Bronchial epithelial cell (primary cell): ENCODE results near the gene CPNE5. TPM values are rescaled to one million over a fixed set of nuclear protein-coding genes. Genes with fewer than 3 reads are reported as not detected.

Experiments
- DNase-seq: peaks from one replicate; pipeline ENCODE4 v3.0.0-alpha.2; 2010; ENCODE audit warnings: low read depth
- FAIRE-seq: peaks from 2 replicates; lab custom pipeline; 2011; peaks lifted over from hg19 to GRCh38; lab: Jason Lieb, UNC
- H3K27me3 ChIP-seq: 2 replicates; pipeline ENCODE4 v1.5.1; 2011; ENCODE audit warnings: low read length; ENCODE audit not compliant: control insufficient read depth, insufficient read depth
- H3K36me3 ChIP-seq: 2 replicates; pipeline ENCODE4 v1.5.1; 2011; ENCODE audit warnings: low read length; ENCODE audit not compliant: control insufficient read depth, insufficient read depth
- H3K4me3 ChIP-seq: 2 replicates; pipeline ENCODE4 v1.5.1; 2011; ENCODE audit warnings: mild to moderate bottlenecking, low read depth, low read length, control low read depth
- CTCF ChIP-seq: IDR thresholded peaks from 2 replicates; pipeline ENCODE4 v1.5.1; 2011; ENCODE audit warnings: mild to moderate bottlenecking, moderate library complexity, low read length, control low read depth, inconsistent platforms; ENCODE audit not compliant: insufficient read depth, severe bottlenecking
- total RNA-seq: library from RNA; depleted of rRNA; stranded (reverse); fragments of >200 nt; gene quantifications from 2 replicates; pipeline ENCODE4 v1.2.1, GENCODE V29; 2014

CPNE5 gene
- total RNA-seq, 1 donor from 2014 or later: not detected

- Histone ChIP-seq H3K27me3 (no peaks in the 10 kb centered on the region), H3K36me3 (no peaks in the 10 kb centered on the region), H3K4me3 (no peak overlapping the region)
- DNase-seq: no peak
- no peak for FAIRE-seq
- no peak for TF ChIP-seq CTCF
Observed at GRCh38 chr6:36700071-36700812, 139.0 kb downstream of the CPNE5 start.

- Histone ChIP-seq H3K27me3 (no peaks in the 10 kb centered on the region), H3K36me3 (no peaks in the 10 kb centered on the region), H3K4me3 (no peak overlapping the region)
- DNase-seq (no peak), FAIRE-seq (no peak)
- TF ChIP-seq CTCF: no peak
Observed at GRCh38 chr6:36699348-36699747, 139.9 kb downstream of the CPNE5 start.

GRCh38 chr6:36698871-36699271 is 140.4 kb downstream of the CPNE5 start:
- Histone ChIP-seq H3K4me3 (no peak overlapping the region), H3K27me3 (no peaks in the 10 kb centered on the region), H3K36me3 (no peaks in the 10 kb centered on the region)
- TF ChIP-seq CTCF: no peak
- DNase-seq (no peak), FAIRE-seq (no peak)

- no peak for DNase-seq
- no peak for FAIRE-seq
Observed at GRCh38 chr6:36698196-36698595, 141.0 kb downstream of the CPNE5 start.

GRCh38 chr6:36697481-36697903 is 141.8 kb downstream of the CPNE5 start, which contains the start of gene RAB44:
TSS of gene RAB44 (plus strand) at chr6:36697826. CDS start at chr6:36704236, 6,410 bp downstream.
- TF ChIP-seq CTCF: no peak
- no peak for FAIRE-seq
- no peaks in the 10 kb centered on the region for H3K27me3 ChIP-seq
- H3K36me3 ChIP-seq: no peaks in the 10 kb centered on the region
- no peak for DNase-seq
- H3K4me3 ChIP-seq: no peak within 1 kb of the TSS

More at GRCh38 chr6:36698196-36698595, 141.0 kb downstream of the CPNE5 start:
- TF ChIP-seq CTCF: no peak
- H3K27me3 ChIP-seq: no peaks in the 10 kb centered on the region
- H3K36me3 ChIP-seq: no peaks in the 10 kb centered on the region
- no peak overlapping the region for H3K4me3 ChIP-seq
